AG04450 (cell line): ENCODE results near the gene GPR78. TPM values are rescaled to one million over a fixed set of nuclear protein-coding genes. Genes with fewer than 3 reads are reported as not detected.

Source experiments
- CTCF ChIA-PET: fragments of 300-600, 350-600 bp; formaldehyde crosslinking; extraction: SDS; loops from one replicate; lab custom pipeline; 2022; ENCODE audit warnings: antibody characterized with exemption, inconsistent platforms; lab: Charles Lee
- POLR2A ChIA-PET: fragments of 350-600 bp; formaldehyde crosslinking; extraction: SDS; loops from one replicate; lab custom pipeline; 2021; ENCODE audit warnings: antibody characterized with exemption, inconsistent platforms; lab: Yijun Ruan, JAX
- DNase-seq: peaks from one replicate; pipeline ENCODE4 v3.0.0-alpha.2; 2011; ENCODE audit warnings: low read depth, low spot score
- H3K27ac ChIP-seq: one replicate; pipeline ENCODE4 v1.5.1; 2012; ENCODE audit warnings: low read depth, low read length, control low read depth
- H3K27me3 ChIP-seq: one replicate; pipeline ENCODE4 v1.6.0; 2012; ENCODE audit warnings: low read length; ENCODE audit not compliant: control insufficient read depth, insufficient read depth
- H3K4me3 ChIP-seq: 2 replicates; pipeline ENCODE4 v1.5.1; 2011; ENCODE audit warnings: mild to moderate bottlenecking, low read depth, low read length, control low read depth
- H3K9me3 ChIP-seq: 2 replicates; pipeline ENCODE4 v1.5.1; 2012; ENCODE audit warnings: low read length; ENCODE audit not compliant: control insufficient read depth, insufficient read depth
- polyA plus RNA-seq: library from polyadenylated mRNA; depleted of rRNA; stranded (reverse); fragments of >200 nt; gene quantifications from 2 replicates; pipeline ENCODE4 v1.2.3, GENCODE V29; 2011
- TF ChIP-seq, protein P1 (sequence below): IDR thresholded peaks from 2 replicates; pipeline ENCODE4 v1.5.1; 2011; ENCODE audit warnings: low read depth, low read length, control low read depth, inconsistent platforms

Gene GPR78
- polyA plus RNA-seq, 1 experiment = 0.07 TPM

DNA sequence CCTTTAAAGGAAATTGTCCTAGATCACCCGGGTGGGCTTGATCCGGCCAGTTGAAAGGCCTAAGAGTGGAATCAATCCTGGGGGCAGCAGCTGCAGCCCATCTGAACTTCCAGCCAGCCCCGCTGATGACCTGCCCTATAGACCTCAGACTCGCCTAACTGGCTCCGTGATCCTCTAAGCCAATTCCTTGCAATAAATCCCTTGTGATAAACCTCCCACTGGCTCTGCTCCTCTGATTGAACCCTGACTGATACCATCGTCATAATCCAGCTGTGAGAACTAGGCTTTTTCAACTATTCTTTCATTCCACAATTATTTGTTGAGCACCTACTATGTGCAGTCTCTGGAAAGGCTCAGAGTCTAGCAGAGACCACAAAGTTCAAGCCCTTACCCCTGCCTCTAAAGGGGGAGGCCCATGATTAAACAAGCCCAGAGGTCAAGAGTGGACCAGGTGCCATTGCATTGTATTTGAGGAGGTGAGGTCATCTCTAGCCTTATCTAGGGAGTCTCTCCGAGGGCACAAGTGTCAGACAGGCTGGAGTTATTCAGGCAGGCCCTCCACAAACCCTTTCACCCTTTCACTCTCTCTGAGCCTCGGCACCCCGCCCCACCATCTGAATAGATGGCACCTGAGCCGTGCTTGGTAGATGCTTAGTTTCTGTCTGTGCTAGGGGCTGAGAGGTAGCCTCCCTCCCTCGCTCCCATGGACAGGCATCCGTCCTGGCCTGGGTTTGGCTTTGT lies 20.5 kb upstream of the GPR78 start:
- TF ChIP-seq, protein P1, sequence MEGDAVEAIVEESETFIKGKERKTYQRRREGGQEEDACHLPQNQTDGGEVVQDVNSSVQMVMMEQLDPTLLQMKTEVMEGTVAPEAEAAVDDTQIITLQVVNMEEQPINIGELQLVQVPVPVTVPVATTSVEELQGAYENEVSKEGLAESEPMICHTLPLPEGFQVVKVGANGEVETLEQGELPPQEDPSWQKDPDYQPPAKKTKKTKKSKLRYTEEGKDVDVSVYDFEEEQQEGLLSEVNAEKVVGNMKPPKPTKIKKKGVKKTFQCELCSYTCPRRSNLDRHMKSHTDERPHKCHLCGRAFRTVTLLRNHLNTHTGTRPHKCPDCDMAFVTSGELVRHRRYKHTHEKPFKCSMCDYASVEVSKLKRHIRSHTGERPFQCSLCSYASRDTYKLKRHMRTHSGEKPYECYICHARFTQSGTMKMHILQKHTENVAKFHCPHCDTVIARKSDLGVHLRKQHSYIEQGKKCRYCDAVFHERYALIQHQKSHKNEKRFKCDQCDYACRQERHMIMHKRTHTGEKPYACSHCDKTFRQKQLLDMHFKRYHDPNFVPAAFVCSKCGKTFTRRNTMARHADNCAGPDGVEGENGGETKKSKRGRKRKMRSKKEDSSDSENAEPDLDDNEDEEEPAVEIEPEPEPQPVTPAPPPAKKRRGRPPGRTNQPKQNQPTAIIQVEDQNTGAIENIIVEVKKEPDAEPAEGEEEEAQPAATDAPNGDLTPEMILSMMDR = no peak
- H3K9me3 ChIP-seq = no peaks in the 10 kb centered on the region
- CTCF ChIA-PET = no interaction called here
- peaks cover 6% of the 10 kb centered on the region for H3K27me3 ChIP-seq
- DNase-seq = no peak
- no peak overlapping the region for H3K4me3 ChIP-seq
- H3K27ac ChIP-seq = no peak overlapping the region
- POLR2A ChIA-PET = no interaction called here

DNA sequence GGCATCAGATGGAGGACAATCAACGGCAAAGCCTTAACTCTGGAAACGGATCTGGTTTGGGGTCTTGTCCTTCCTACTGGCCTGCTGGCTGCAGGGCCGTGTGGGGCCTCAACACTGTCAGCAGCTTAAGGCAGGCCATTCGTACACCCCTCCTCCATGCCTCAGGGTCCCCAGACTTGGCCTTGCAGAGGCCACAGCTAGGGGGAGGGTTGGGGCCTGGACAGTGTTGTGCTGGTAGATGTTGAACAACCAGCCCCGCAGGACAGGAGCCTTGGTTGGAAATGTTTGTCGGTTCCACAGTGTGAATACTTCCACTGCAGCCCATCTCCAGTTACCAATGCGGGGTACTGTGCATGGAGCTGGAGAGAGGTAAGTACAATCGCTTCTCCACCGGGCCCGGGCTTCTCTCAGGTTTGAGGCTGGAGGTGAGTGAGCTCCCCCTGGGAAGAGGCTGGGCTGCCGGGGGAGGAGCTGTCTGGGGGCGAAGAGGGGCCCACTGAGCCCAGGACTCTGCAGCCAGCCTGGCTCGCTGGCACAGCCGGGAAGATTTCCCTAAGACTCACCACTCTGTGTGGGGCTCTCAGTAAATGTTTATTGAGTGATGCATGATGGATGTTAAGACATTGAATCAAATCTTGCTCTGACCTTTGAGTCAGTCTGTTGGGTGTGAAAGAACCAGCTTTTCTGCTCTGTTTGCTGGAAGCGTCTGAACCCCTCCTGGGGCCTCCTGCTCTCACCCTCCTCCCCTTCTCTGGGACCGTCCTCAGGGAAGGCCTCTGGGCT lies 19.7 kb upstream of the GPR78 start:
- no peaks in the 10 kb centered on the region for H3K9me3 ChIP-seq
- no peak overlapping the region for H3K27ac ChIP-seq
- ChIA-PET POLR2A (no interaction called here), CTCF (no interaction called here)
- DNase-seq = no peak
- TF ChIP-seq, protein P1 = no peak
- peaks cover 3% of the 10 kb centered on the region for H3K27me3 ChIP-seq
- no peak overlapping the region for H3K4me3 ChIP-seq

DNA sequence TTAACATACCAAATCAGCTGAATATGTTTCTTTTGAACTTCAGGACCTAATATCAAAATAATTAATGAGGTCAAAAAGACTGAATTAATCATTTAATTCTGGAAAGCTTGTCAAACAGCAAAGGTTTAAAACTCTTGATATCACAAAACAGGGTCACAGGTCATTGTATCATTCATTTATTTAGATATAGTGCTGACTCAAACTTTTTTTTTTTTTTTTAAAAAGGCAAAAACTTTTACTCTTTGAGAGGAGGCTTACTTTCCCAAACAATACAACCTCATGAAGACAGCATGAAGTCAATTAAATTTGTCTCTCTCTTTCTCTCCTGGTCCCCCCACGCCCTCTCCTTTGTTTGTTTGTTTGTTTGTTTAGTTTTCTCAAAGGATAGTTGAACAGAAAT lies 15.6 kb upstream of the GPR78 start:
- no peak overlapping the region for H3K27ac ChIP-seq
- DNase-seq = no peak
- ChIA-PET POLR2A (no interaction called here), CTCF (interaction anchor here (0.6 kb wide), 1 partner anchor 49 kb away, joined by 3 read pairs; no protein-coding TSS in a partner anchor)
- no peaks in the 10 kb centered on the region for H3K9me3 ChIP-seq
- TF ChIP-seq, protein P1 = no peak
- H3K4me3 ChIP-seq = no peak overlapping the region
- H3K27me3 ChIP-seq = peaks cover 3% of the 10 kb centered on the region

DNA sequence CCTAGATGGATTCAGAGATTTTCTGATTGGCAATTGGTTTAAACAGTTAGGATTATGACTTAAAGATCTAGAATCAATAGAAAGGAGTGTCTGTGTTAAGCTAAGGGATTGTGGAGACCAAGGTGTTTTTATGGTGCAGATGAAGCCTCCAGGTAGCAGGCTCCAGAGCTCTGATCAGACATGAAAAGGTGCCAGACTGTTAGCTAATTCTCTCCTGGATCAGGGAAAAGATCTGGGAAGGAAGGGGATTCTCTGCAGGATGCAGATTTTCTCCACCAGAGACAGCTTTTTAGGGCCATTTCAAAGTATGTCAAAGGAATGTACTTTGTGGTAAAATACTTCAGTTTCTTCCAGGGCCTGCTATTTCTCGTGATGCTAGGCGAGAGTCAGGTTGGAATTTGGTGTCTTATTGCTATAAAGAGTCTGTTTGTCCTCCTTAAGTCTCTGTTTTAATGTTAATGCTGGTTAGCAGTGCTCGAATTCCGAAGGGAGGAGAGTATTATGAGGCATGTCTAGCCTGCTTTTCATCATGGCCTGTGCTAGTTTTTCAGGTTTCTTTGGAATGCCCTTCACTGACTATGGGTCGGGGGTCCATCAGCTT lies 12.0 kb upstream of the GPR78 start:
- TF ChIP-seq, protein P1 = no peak
- no peak overlapping the region for H3K27ac ChIP-seq
- CTCF ChIA-PET = no interaction called here
- POLR2A ChIA-PET = no interaction called here
- peaks cover 5% of the 10 kb centered on the region for H3K27me3 ChIP-seq
- H3K9me3 ChIP-seq = no peaks in the 10 kb centered on the region
- no peak overlapping the region for H3K4me3 ChIP-seq
- no peak for DNase-seq
